Heart left ventricle (tissue), 16 donors: Measurements from ENCODE around the gene ATP7A. TPM values are rescaled to one million over a fixed set of nuclear protein-coding genes. Genes with fewer than 3 reads are reported as not detected.

Source experiments
- ATAC-seq, 4 donors: fragments of 200-7000 bp; cut with Tn5 transposase; one replicate each; pipeline ENCODE4 v1.9.1; 2020 to 2022; ENCODE audit warnings: moderate library complexity in 4 of 4, mild to moderate bottlenecking in 3 of 4, moderate number of reproducible peaks in 1 of 4
- DNase-seq, 5 donors: peaks; one replicate each; pipeline ENCODE4 v3.0.0-alpha.2; 2020
- H3K27ac ChIP-seq, 12 donors: fragments of 200-600 bp; sonication (generic) in 4 of 12; one replicate each; pipeline versions ENCODE4 v1.5.0 to v1.8.0; 2016 to 2022; ENCODE audit warnings: mild to moderate bottlenecking in 2 of 12
- H3K27me3 ChIP-seq, 9 donors: fragments of 200-600 bp; sonication (generic) in 2 of 9; one replicate each; pipeline versions ENCODE4 v1.5.1 to v1.8.0; 2016 to 2022; ENCODE audit warnings: mild to moderate bottlenecking in 3 of 9
- H3K36me3 ChIP-seq, 9 donors: fragments of 200-600 bp; sonication (generic) in 2 of 9; one replicate each; pipeline versions ENCODE4 v1.5.0 to v1.8.0; 2018 to 2022; ENCODE audit warnings: mild to moderate bottlenecking in 2 of 9
- H3K4me1 ChIP-seq, 12 donors: fragments of 200-600 bp; sonication (generic) in 4 of 12; one replicate each; pipeline versions ENCODE4 v1.5.0 to v1.8.0; 2016 to 2022; ENCODE audit warnings: mild to moderate bottlenecking in 3 of 12
- H3K4me3 ChIP-seq, 12 donors: fragments of 200-600 bp; sonication (generic) in 4 of 12; one replicate each; pipeline versions ENCODE4 v1.5.0 to v1.8.0; 2017 to 2022; ENCODE audit warnings: mild to moderate bottlenecking in 9 of 12, moderate library complexity in 4 of 12
- H3K9me3 ChIP-seq, 12 donors: fragments of 200-600 bp; sonication (generic) in 4 of 12; one replicate each; pipeline versions ENCODE4 v1.5.0 to v1.8.0; 2016 to 2022; ENCODE audit warnings: mild to moderate bottlenecking in 1 of 12
- CTCF ChIP-seq, 12 donors: fragments of 200-600 bp; sonication (generic) in 4 of 12; IDR thresholded peaks; one replicate each; pipeline versions ENCODE4 v1.5.0 to v1.8.0; 2018 to 2022; ENCODE audit warnings: antibody characterized with exemption in 12 of 12, mild to moderate bottlenecking in 5 of 12
- POLR2A ChIP-seq, 2 donors: fragments of 450-650 bp; IDR thresholded peaks; one replicate each; pipeline ENCODE4 v1.6.1; 2017; ENCODE audit warnings: antibody characterized with exemption in 2 of 2, mild to moderate bottlenecking in 2 of 2, moderate library complexity in 2 of 2
- WGBS, 4 donors: extraction: QIAGEN DNeasy Blood & Tissue Kit in 2 of 4; methylation state at CpG; one replicate each; pipeline versions ENCODE4 v1.1.5 to v1.1.7; 2013 to 2018; 5-methylcytosine and 5-hydroxymethylcytosine counted together
- intact Hi-C, 10 donors: fragments of 100-400 bp; cut with DNase I; formaldehyde crosslinking; loops; one replicate each; pipeline versions ENCODE4 v1.11.1 to v1.14.2; 2022
- polyA plus RNA-seq, 2 donors: library from polyadenylated mRNA; stranded (reverse); fragments of 200-250 nt; gene quantifications; one replicate each; pipeline ENCODE4 v1.2.3, GENCODE V29; 2013
- total RNA-seq, 9 donors: library from RNA; depleted of rRNA in 2 of 9; stranded (reverse); fragments of >200 nt in 2 of 9; fragmentation: NEBNext Ultra II Directional in 3 of 9; extraction: Animal tissue kit (Norgen Biotek cat#: 25700) in 3 of 9; gene quantifications; one replicate each; pipeline versions ENCODE4 v1.1.0 to v1.2.4, GENCODE V29; 2016 to 2023
- donor health status: ischemic (EF 13 %, LVEDD 7.1; RV severe dilation, severe dysfunction).
- donor health status: healthy with polysubstance abuse.
- donor health status: DM: no; HTN: yes; CAD: no.
- donor health status: DM: no; HTN: no; CAD: no.
- donor health status: ischemic (EF 25% LVEDD 6.9; RV normal size, moderate dysfunction).
- donor health status: ischemic (EF 25% LVEDD 5.7; RV mildly dilated, moderate dysfunction).
- donor health status: healthy.
- donor health status: DM: yes; HTN: yes; CAD: no.
- donor health status: ischemic (EF 35%, LVEDD 5.7; RV mildly dilated, moderate dysfunction).
- donor health status: nonischemic (EF 11% LVEDD 7.7; RV severe dilation, severe dysfunction).
- donor health status: DM: yes; HTN: yes; CAD: no.
- donor health status: PGD.
- donor health status: ischemic (EF 29% LVEDD 5.4; RV normal size, mild dysfunction).
- donor health status: nonischemic (EF 23%, LVEDD 6.1; RV moderate dilation, normal function).

Gene ATP7A
- total and polyA plus RNA-seq, 11 donors: 1.4 to 9.3 (median 5.5) TPM

GRCh38 chrX:77975755-77976154 lies 65.3 kb downstream of the ATP7A start:
- Histone ChIP-seq H3K27ac (no peak overlapping the region), H3K9me3 (no peaks in the 10 kb centered on the region), H3K4me1 (no peaks in the 10 kb centered on the region), H3K4me3 (no peak overlapping the region), H3K36me3 (no peaks in the 10 kb centered on the region), H3K27me3 (no peaks in the 10 kb centered on the region)
- TF ChIP-seq POLR2A (IDR thresholded peaks at IDR 0.05): no peak
- TF ChIP-seq CTCF (IDR thresholded peaks at IDR 0.05): no peak
- WGBS, 4 donors: 67 to 100% (median 87%) methylated on average over 2 of the region's 2 CpGs
- ATAC-seq (no peak), DNase-seq (no peak)
- intact Hi-C loops: no loop called here

GRCh38 chrX:77977095-77977494 lies 66.6 kb downstream of the ATP7A start:
- Histone ChIP-seq H3K4me1 (no peaks in the 10 kb centered on the region), H3K36me3 (no peaks in the 10 kb centered on the region), H3K4me3 (no peak overlapping the region), H3K27ac (no peak overlapping the region), H3K27me3 (no peaks in the 10 kb centered on the region), H3K9me3 (no peaks in the 10 kb centered on the region)
- TF ChIP-seq CTCF (IDR thresholded peaks at IDR 0.05) (no peak), POLR2A (IDR thresholded peaks at IDR 0.05) (no peak)
- DNase-seq (no peak), ATAC-seq (no peak)
- intact Hi-C loops: no loop called here

GRCh38 chrX:77977518-77977917 lies 67.0 kb downstream of the ATP7A start:
- Histone ChIP-seq H3K4me1 (no peaks in the 10 kb centered on the region), H3K36me3 (no peaks in the 10 kb centered on the region), H3K4me3 (no peak overlapping the region), H3K27ac (no peak overlapping the region), H3K27me3 (no peaks in the 10 kb centered on the region), H3K9me3 (no peaks in the 10 kb centered on the region)
- TF ChIP-seq POLR2A (IDR thresholded peaks at IDR 0.05) (no peak), CTCF (IDR thresholded peaks at IDR 0.05) (no peak)
- WGBS, 4 donors: 85 to 100% (median 95%) methylated on average over 1 of the region's 1 CpG
- intact Hi-C loops: no loop called here
- no peak for ATAC-seq
- no peak for DNase-seq

- Histone ChIP-seq H3K9me3 (no peaks in the 10 kb centered on the region), H3K27me3 (no peaks in the 10 kb centered on the region), H3K36me3 (no peaks in the 10 kb centered on the region), H3K4me1 (no peaks in the 10 kb centered on the region), H3K27ac (no peak overlapping the region), H3K4me3 (no peak overlapping the region)
- ATAC-seq (no peak), DNase-seq (no peak)
- TF ChIP-seq CTCF (IDR thresholded peaks at IDR 0.05) (no peak), POLR2A (IDR thresholded peaks at IDR 0.05) (no peak)
- intact Hi-C loops: no loop called here
- 76 to 97% (median 90%) methylated on average over 4 of the region's 4 CpGs for WGBS, 4 donors
Measured at GRCh38 chrX:77979870-77980269, 69.4 kb downstream of the ATP7A start.
